ENCODE measurements around the gene SCARF2. TPM values are rescaled to one million over a fixed set of nuclear protein-coding genes. Genes with fewer than 3 reads are reported as not detected.

The SCARF2 gene
- total RNA-seq, 4 donors from 2014 or later: 28.4 to 72.0 (median 53.1) TPM

GRCh38 chr22:20401376-20402014 is 36.1 kb downstream of the SCARF2 start:
- WGBS, 2 donors: 91 to 93% methylated on average over 13 of the region's 13 CpGs
- Histone ChIP-seq H3K4me1 (peaks cover 0 to 8% (median 0%) of the 10 kb centered on the region in 4 donors), H3K27ac (no peak overlapping the region), H3K36me3 (peaks cover 0 to 59% (median 0%) of the 10 kb centered on the region in 3 donors), H3K9me3 (no peaks in the 10 kb centered on the region), H3K27me3 (no peaks in the 10 kb centered on the region), H3K4me3 (no peak overlapping the region)
- DNase-seq (ENCODE audit: low spot score in 2 of 2): no peak
- no peak for TF ChIP-seq POLR2A (IDR thresholded peaks at IDR 0.05)
- no peak for TF ChIP-seq CTCF (IDR thresholded peaks at IDR 0.05)
- TF ChIP-seq EP300 (IDR thresholded peaks at IDR 0.05): no peak

GRCh38 chr22:20400606-20401375 is 36.8 kb downstream of the SCARF2 start:
- Histone ChIP-seq H3K27ac (no peak overlapping the region), H3K9me3 (no peaks in the 10 kb centered on the region), H3K4me1 (peaks cover 0 to 15% (median under 1%) of the 10 kb centered on the region in 4 donors), H3K36me3 (peaks cover 0 to 52% (median 0%) of the 10 kb centered on the region in 3 donors), H3K4me3 (no peak overlapping the region), H3K27me3 (no peaks in the 10 kb centered on the region)
- TF ChIP-seq POLR2A (IDR thresholded peaks at IDR 0.05) (no peak), EP300 (IDR thresholded peaks at IDR 0.05) (no peak), CTCF (IDR thresholded peaks at IDR 0.05) (no peak)
- 90 to 93% methylated on average over 11 to 15 of the region's 15 CpGs for WGBS, 2 donors
- DNase-seq (ENCODE audit: low spot score in 2 of 2): no peak

- Histone ChIP-seq H3K27ac (no peak overlapping the region), H3K4me1 (peaks cover 0 to 22% (median 7%) of the 10 kb centered on the region in 4 donors), H3K9me3 (no peaks in the 10 kb centered on the region), H3K4me3 (no peak overlapping the region), H3K36me3 (peaks cover 0 to 44% (median 0%) of the 10 kb centered on the region in 3 donors), H3K27me3 (no peaks in the 10 kb centered on the region)
- TF ChIP-seq POLR2A (IDR thresholded peaks at IDR 0.05) (no peak), EP300 (IDR thresholded peaks at IDR 0.05) (no peak), CTCF (IDR thresholded peaks at IDR 0.05) (no peak)
- 69 to 74% methylated on average over 4 of the region's 4 CpGs for WGBS, 2 donors
- no peak for DNase-seq (ENCODE audit: low spot score in 2 of 2)
These were observed 37.6 kb downstream of the SCARF2 start for GRCh38 chr22:20399866-20400605.

GRCh38 chr22:20398420-20398819 is 39.2 kb downstream of the SCARF2 start:
- TF ChIP-seq POLR2A (IDR thresholded peaks at IDR 0.05): no peak
- no peak for DNase-seq (ENCODE audit: low spot score in 2 of 2)
- Histone ChIP-seq H3K27me3 (no peaks in the 10 kb centered on the region), H3K27ac (no peak overlapping the region), H3K36me3 (peaks cover 0 to 28% (median 0%) of the 10 kb centered on the region in 3 donors), H3K9me3 (no peaks in the 10 kb centered on the region), H3K4me1 (peaks cover 0 to 32% (median 11%) of the 10 kb centered on the region in 4 donors), H3K4me3 (no peak overlapping the region)
- WGBS, 2 donors: 94 to 95% methylated on average over 5 of the region's 5 CpGs

GRCh38 chr22:20397498-20397897 is 40.1 kb downstream of the SCARF2 start:
- 88 to 94% methylated on average over 2 of the region's 2 CpGs for WGBS, 2 donors
- H3K27ac ChIP-seq: peak overlapping the region in 1 of 4 donors; percentile 42
- TF ChIP-seq POLR2A (IDR thresholded peaks at IDR 0.05) (no peak), EP300 (IDR thresholded peaks at IDR 0.05) (no peak), CTCF (IDR thresholded peaks at IDR 0.05) (no peak)

More at GRCh38 chr22:20397498-20397897, 40.1 kb downstream of the SCARF2 start:
- Histone ChIP-seq H3K36me3 (peaks cover 0 to 21% (median 0%) of the 10 kb centered on the region in 3 donors), H3K9me3 (no peaks in the 10 kb centered on the region), H3K27me3 (no peaks in the 10 kb centered on the region), H3K4me3 (no peak overlapping the region), H3K4me1 (peaks cover 0 to 35% (median 11%) of the 10 kb centered on the region in 4 donors)
- no peak for DNase-seq (ENCODE audit: low spot score in 2 of 2)

Measured in tibial nerve (tissue), 4 donors.